ENCODE results near the gene GNL1.
A peak's percentile ranks its signal among the peaks of the same experiment; 100 is the strongest.

Gene GNL1, protein sequence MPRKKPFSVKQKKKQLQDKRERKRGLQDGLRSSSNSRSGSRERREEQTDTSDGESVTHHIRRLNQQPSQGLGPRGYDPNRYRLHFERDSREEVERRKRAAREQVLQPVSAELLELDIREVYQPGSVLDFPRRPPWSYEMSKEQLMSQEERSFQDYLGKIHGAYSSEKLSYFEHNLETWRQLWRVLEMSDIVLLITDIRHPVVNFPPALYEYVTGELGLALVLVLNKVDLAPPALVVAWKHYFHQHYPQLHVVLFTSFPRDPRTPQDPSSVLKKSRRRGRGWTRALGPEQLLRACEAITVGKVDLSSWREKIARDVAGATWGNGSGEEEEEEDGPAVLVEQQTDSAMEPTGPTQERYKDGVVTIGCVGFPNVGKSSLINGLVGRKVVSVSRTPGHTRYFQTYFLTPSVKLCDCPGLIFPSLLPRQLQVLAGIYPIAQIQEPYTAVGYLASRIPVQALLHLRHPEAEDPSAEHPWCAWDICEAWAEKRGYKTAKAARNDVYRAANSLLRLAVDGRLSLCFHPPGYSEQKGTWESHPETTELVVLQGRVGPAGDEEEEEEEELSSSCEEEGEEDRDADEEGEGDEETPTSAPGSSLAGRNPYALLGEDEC

DNA sequence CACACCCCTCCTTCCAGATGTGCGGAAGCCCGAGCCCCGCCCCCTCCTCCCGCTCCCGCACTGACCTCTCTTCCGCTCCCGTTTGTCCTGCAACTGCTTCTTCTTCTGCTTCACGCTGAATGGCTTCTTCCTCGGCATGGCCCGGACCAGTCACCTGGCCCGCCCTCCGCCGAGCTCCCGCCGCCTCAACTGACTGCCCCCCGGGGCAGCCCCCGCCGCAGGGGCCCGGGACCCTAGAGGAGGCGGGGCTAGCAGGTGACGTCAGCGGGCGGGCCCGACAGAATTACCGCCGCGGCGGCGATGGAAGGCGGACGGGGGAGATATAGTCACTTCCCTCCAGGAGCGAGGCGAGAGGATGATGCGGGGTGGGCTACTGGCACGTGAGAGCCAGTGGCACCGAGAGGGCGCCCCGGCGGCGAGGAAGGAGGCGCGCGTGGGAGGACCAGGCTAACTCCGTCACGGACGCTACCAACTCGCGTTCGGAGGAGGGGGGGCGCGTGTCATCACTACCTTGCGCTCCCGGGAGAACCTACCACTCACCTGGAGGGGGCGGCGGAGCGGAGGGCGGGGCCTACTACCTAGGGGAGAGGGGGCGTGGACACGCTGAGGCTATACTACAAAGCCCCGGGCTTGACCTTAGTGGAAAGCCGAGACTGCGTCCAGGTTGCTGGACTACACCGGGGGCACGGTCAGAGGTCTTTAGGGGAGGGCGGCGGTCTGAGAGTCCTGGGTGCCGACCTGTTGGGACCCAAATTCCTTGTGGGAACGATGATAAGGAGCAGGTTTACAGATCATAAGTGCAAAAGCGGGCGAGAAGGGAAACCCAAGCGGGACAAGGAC is at the start of gene GNL1:
Gene GNL1, minus strand, starts transcription at position 424 of the 840 bp plus-strand sequence. Its CDS starts 286 bp downstream, at position 138.
- peak; percentile 92 for DNase-seq

- no peak for DNase-seq
These were observed 47.7 kb upstream of the GNL1 start for GRCh38 chr6:30603961-30604360.

- DNase-seq, result no peak
These were observed 45.7 kb upstream of the GNL1 start for GRCh38 chr6:30601815-30602641.

- DNase-seq, result no peak
These were observed 45.1 kb upstream of the GNL1 start for GRCh38 chr6:30601436-30601814.

- DNase-seq, result no peak
These were observed 44.2 kb upstream of the GNL1 start for GRCh38 chr6:30600451-30600961.

DNA sequence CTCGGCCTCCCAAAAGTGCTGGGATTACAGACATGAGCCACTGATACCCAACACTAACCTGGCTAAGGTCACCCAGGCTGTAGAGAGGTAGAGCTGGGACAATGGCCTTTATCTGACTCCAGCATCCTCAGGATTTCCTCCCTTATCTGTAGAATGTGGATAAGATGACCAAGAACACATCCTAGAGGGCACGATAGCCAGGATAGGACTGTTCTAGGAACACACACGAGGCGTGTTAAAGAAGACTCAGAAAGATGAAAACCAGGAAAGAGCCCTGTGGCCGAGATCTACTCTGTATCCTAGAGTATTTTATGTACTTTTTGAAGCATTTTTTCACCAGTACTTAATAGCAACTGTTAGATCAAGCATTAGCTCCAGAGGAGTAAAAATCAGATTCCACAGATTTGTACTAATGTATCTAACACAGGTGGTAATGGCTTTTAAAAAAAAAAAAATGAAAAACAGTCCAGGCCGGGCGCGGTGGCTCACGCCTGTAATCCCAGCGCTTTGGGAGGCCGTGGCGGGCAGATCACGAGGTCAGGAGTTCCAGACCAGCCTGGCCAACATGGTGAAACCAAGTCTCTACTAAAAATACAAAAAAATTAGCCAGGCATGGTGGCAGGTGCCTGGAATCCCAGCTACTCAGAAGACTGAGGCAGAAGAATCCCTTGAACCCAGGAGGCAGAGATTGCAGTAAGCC is 43.5 kb upstream of the GNL1 start:
- no peak for DNase-seq

GRCh38 chr6:30598912-30599624 is 42.8 kb upstream of the GNL1 start:
- no peak for DNase-seq

DNA sequence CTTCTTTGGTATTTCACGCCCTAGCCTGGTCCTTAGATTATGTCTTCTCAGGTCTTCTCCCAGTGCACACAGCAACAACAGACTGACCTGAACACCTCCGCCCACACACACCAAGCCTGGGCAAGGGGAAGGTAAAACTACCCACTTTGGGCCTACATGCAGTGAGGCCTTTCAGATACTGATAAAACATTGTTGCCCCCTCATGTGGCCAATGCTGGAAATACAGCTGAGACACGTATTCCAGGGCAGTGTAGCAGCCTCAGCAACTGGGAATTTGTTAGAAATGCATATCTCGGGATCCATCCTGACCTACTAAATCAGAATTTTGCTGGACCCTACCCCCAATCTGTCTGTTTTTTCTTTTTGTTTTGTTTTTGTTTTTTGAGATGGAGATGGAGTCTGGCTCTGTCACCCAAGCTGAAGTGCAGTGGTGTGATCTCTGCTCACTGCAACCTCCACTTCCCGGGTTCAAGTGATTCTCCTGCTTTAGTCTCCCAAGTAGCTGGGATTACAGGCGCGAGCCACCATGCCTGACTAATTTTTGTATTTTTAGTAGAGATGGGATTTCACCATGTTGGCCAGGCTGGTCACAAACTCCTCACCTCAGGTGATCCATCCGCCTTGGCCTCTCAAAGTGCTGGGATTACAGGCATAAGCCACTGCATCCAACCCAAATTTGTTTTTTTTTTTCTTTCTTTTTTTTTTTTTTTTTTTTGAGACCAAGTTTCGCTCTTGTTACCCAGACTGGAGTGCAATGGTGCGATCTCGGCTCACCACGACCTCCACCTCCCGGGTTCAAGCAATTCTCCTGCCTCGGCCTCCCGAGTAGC is 41.2 kb upstream of the GNL1 start:
- peak; percentile 77 for DNase-seq

DNA sequence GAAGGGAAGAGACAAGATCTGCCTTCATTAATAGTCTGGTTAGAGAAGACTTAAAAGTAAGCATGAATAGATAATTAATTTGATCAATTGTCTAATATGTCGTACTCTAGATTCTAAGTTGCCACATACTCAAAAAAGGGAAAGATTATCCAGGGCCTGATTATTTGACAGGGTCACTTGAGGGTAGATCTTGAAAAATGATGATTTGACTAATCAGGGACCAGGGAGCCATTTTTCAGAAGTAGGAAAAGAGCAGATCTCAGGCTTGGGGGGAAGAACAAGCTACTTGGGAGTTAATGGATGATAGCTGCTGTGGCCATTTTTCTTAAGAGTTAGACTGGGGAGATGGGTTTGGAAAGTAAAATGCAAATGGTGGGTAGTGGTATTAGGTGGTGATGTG is 36.0 kb upstream of the GNL1 start:
- no peak for DNase-seq

- no peak for DNase-seq
These were observed 34.7 kb upstream of the GNL1 start for GRCh38 chr6:30591008-30591407.

DNA sequence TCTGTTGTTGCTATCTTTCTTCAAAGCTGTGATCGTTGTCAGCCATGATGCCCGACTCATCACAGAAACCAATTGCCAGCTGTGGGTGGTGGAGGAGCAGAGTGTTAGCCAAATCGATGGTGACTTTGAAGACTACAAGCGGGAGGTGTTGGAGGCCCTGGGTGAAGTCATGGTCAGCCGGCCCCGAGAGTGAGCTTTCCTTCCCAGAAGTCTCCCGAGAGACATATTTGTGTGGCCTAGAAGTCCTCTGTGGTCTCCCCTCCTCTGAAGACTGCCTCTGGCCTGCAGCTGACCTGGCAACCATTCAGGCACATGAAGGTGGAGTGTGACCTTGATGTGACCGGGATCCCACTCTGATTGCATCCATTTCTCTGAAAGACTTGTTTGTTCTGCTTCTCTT is 34.2 kb upstream of the GNL1 start:
- DNase-seq, result no peak

DNA sequence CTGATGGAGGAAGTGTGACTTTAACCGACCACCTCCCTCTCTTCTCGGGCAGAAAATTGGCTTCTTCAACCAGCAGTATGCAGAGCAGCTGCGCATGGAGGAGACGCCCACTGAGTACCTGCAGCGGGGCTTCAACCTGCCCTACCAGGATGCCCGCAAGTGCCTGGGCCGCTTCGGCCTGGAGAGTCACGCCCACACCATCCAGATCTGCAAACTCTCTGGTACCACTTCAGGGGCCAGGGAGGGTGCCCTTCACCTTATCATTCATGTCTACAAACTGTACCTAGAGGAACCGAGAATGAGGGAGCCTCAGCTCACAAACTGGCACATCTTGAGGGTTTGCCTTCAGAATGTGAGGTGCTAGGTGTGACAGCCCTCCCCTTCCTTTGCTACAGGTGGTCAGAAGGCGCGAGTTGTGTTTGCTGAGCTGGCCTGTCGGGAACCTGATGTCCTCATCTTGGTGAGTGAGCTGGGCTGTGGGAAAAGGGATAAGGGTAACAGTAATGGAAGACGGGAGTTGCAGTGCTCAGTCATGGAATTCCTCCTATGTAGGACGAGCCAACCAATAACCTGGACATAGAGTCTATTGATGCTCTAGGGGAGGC is 33.6 kb upstream of the GNL1 start:
- no peak for DNase-seq

DNA sequence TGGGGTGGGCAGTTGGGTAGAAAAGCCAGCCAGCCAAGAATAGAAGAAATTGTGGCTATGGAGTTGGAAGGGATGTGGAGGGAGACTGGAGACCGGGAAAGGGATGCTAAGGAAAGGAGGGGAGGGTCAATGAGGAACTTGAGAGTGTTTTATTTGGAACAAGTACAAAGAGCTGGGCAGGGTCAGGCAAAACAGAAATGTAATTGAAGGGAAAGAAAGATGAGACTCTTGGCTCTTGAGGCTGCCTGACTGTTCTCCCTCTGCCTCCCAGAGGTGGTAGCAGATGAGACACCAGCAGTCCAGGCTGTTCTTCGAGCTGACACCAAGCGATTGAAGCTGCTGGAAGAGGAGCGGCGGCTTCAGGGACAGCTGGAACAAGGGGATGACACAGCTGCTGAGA is 27.6 kb upstream of the GNL1 start:
- DNase-seq, result no peak

GRCh38 chr6:30578051-30578450 is 21.8 kb upstream of the GNL1 start:
- DNase-seq, result no peak

DNA sequence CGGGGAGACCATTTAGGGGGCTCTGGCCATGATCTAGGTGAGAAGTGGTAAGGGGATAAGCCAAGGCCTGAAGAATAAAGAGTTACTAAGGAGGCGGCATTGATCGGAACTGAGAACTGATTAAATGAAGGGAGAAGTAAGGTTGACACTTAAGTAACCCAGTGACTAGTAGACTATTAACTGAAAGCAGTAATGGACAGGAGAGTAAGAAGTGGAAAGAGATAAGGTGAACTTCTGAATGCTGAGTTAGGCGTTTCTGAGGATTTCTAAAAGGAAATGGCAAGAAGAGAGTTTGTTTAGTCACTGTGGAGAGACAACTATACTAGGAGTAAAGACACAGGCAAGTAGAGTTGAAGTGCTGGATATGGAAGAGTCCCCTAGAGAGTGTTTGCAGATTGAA is 16.8 kb upstream of the GNL1 start:
- no peak for DNase-seq

DNA sequence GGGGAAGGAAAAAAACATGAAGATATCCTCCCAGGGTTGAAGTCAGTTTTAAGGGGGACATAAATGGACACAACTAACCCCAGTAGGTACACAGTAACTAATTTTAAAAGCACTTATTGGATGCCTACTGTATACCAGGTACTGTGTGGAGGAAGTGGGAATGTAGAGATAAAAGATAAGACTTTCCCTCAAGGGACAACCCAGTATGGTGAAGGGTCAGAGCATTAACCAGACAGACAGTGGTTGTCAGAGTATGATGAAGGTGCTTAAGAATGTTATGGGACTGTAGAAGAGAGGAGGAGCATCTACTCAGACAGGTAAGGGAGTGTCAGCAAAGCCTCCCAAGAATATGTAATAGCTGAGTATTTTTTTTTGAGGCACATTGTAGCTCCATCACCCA is 15.9 kb upstream of the GNL1 start:
- no peak for DNase-seq

- DNase-seq, result no peak
These were observed 15.4 kb upstream of the GNL1 start for GRCh38 chr6:30571762-30572082.

GRCh38 chr6:30571075-30571761 is 14.9 kb upstream of the GNL1 start, which contains the start of gene ABCF1:
ABCF1 (plus strand) TSS chr6:30571442; CDS start chr6:30571488, 46 bp downstream.
- peak; percentile 98 for DNase-seq

DNA sequence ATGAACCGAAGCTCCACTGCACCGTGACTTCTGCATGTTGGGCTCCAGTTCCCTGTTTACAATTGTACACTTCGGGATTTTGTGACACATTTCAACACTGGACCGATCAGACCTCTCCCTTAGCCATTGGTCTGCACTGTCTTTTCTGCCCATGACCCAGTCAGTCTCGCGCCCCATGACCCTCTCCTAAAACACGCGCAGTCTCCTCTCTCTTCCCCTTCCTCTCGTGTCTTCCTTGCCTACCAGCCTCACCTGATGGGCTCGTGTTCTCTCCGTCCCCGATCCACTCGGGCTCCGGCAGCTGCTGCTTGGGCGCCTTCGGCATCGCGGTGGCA is 14.4 kb upstream of the GNL1 start:
- peak; percentile 61 for DNase-seq

All from inflammatory macrophage treated with lipopolysaccharide for 4 hours (primary cell).